GM21737 (cell line): Measurements from ENCODE around the gene KCNK6.

Experiments
- ATAC-seq: cut with Tn5 transposase; IDR thresholded peaks from one replicate; pipeline ENCODE4 v1.9.1; 2021; ENCODE audit warnings: mild to moderate bottlenecking, moderate library complexity; ENCODE audit not compliant: unreplicated experiment

KCNK6 gene

DNA sequence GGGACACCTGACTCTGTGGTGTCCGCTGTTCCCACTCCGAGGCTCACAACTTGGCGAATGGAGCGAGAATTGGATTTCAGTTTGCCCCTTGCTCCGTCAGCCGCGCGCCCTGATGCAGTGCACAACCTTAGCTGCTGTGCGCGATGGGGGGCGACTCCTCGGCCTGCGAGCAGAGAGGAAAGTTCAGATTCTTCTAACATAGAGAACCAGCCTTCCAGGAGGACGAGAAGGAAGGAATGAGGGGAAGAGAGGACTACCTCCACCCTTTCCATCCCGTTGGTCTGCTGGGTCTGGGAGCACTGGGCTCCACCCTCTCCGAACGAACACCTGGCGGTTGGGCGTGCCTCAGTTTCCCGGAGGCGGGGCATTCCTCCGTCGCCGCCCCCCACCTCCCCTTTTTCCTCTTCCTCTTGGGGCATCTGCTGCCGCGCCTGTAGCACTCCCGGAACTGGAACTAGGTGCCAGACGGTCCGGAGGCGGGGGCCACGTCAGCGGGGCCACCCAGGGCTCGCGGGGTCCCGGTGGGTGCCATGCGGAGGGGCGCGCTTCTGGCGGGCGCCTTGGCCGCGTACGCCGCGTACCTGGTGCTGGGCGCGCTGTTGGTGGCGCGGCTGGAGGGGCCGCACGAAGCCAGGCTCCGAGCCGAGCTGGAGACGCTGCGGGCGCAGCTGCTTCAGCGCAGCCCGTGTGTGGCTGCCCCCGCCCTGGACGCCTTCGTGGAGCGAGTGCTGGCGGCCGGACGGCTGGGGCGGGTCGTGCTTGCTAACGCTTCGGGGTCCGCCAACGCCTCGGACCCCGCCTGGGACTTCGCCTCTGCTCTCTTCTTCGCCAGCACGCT, at the start of gene KCNK6:
Gene KCNK6 (plus strand): TSS at position 425 of the 838 bp plus-strand sequence. CDS start 106 bp downstream, at position 531.
- ATAC-seq: no peak

DNA sequence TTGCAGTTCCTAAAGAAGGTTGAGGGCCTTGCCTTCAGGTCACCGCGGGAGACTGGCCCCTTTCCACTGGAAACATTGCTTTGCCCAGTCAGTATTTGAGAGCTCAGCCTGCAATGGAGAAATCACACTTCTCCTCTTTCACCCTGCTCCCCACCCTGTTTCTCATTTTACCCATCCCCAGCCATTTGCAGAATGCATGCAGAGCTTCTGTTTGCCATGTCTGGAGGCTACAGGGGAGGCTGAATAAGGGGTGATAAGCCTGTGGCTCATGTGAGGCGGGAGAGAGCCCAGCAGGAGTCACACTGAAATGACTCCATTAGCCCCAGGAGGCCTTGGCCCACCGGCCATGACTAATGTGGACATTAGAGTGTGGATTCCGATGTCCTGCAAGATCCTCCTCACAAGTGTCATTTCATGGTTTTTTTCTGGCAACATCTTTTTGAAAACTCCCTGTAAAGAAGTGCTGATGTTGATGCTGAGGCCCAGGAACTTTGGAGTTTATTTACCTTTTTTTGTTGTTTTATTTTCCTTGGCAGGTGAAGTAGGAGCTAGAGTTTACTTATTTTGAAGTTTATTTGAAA, 49.0 kb upstream of the KCNK6 start:
- no peak for ATAC-seq

DNA sequence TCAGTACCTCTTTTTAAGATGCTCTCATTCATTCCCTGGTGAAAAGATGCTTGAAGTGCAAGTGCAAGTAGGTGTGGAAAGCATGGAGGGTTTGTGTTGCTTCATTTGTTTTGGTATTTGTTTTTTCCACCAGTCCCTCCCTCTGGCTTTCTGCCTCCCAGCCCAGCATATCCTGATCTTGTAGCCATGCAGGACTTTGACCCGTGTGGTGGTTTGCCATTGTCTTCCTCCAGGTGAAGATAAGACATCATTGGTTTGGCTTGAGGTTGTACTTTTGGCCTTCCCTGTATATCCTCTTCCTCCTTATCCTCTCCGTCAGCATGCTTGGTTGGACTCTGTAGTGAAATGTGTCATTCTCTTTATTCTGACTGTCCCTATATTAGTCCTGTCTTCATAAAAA, 46.1 kb upstream of the KCNK6 start:
- ATAC-seq: no peak

DNA sequence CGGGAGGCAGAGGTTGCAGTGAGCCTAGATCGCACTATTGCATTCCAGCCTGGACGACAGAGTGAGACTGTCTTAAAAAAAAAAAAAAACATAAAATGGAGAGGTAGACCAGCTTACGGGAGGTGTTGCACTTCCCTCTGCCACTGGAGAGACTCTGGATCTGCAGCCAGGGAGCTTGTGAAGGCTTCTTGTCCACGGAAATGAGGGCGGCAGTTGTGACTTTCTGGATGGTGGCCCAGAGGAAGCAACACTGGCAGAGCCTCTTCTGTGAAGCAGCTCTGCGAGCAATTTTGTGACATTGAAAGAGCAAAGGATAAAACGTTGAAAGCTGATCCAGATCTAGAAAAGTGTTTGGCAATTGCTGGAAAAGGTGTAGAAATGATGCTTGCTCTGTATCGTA, 44.9 kb upstream of the KCNK6 start:
- ATAC-seq: no peak

DNA sequence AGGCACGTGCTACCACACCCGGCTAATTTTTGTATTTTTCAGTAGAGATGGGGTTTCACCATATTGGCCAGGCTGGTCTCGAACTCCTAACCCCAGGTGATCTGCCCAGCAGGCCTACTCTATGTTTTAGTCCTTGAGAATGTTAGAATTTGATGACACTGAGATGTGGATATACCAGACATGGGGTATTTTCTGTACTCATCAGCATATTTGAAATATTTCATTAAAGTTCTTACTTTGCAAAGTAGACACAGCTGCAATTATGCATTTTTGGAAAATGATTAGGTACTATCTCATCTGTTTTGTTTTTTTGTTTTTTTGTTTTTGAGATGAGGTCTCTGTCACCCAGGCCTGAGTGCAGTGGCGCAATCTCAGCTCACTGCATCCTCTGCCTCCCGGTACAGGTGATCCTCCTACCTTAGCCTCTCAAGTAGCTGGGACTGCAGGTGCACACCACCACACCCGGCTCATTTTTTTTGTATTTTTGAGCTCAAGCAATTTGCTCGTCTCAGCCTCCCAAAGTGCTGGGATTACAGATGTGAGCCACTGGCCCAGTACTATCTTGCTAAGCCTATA, 42.6 kb upstream of the KCNK6 start:
- no peak for ATAC-seq

DNA sequence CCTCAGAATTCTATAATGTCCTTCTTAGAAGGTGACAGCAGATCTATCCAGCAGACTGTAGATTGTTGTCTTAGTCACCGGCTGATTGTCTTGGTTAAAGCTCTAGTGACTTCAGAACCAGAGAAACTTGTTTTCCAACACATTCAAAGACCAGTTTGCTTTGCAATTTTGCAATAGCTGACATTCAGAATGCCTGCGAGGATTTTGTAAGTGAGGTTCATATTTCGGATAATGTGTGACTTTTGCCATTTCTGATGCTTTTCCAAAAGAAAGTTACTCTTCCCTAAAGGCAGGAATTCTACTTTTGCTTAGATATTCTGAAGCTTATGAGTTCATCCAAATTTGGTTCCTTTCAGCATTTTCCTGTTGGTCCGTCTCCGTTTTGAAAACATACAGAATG, 42.1 kb upstream of the KCNK6 start:
- ATAC-seq: no peak

DNA sequence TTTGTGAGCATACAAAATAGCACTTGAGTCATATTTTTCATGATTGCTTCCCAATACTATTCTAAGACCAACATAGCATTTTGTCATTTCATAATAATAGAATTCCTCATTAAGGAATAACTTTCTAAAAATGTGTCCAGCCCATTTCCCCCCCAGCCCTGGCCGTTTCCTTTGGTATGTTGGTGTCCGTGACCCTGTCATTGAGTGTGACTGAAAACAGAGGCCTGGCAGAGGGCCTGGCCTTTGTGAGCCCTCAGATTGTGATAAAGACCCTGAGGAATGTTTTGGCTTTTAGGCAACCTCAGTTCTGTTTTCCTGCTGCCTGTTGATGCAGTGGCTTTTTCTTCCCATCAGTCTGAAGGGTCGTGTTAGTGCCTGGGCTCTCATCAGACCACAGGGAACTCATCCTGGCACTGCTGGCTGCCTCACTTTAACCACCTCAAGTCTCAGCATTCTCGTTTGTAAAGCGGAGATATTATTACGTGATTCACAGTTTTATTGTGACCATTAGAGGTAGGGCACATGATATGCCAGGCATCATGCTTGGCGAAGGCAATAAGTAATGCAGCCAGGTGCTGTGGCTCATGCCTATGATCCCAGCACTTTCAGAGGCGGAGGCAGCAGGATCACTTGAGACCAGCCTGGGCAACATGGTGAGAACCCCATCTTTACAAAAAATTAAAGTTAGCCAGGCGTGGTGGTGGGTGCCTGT, 41.5 kb upstream of the KCNK6 start:
- ATAC-seq: no peak

DNA sequence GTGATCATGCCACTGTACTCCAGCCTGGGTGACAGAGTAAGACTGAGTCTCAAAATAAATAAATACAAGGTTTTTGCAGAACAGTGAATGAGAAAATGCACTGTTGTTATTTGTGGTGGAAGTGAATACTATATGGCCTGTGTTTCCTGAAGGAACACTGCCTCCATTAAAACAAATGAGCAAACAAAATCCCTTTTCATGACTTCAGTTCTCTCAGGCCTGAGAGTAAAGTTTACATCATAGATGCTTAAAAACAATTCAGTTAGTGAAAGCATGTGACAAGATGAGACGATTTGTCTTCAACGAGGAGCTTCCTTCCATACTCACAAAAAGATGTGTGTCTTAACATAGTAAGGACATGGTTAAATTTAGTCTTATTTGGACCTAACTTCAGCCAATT, 40.9 kb upstream of the KCNK6 start:
- no peak for ATAC-seq

DNA sequence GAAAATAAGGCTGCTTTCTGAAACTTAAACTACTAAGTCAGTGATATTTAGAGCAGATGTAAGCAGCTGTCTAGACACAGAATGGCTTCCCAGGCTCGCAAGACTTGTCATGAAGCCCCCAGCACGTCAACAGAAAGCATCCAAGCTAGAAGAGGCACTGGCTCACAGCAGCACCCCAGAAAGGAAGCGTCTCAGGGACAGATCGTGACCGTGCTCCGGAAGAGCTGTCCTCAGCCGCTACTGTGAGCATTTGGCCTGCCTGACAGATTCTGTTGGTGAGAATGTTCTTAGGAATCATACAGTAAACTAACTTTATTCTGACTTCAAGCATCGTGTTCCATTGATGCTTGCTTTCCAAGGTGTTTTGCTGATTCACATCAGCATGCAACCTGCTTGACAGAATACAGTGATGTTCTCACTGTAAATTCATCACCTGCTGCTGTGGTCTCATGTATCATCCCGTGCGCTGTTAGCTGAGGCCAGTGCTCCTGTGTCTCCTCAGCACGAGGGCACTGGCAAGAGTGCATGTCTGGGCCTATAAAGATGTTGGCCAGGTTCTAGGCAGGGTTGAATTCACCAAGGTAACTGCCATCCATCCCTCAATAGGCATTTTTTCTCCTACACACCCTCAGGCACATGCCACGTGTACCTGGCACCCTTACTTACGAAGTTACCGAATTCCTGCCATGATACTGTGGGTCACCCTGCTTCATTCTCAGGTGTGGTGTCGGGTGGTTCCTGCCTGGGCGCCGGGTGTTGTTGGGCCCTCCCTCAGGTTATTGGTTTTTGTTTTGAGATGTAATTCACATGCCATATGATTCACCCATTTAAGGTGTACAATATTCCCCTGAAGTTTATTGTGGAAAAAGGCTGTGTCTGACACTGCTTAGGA, 39.4 kb upstream of the KCNK6 start:
- no peak for ATAC-seq

DNA sequence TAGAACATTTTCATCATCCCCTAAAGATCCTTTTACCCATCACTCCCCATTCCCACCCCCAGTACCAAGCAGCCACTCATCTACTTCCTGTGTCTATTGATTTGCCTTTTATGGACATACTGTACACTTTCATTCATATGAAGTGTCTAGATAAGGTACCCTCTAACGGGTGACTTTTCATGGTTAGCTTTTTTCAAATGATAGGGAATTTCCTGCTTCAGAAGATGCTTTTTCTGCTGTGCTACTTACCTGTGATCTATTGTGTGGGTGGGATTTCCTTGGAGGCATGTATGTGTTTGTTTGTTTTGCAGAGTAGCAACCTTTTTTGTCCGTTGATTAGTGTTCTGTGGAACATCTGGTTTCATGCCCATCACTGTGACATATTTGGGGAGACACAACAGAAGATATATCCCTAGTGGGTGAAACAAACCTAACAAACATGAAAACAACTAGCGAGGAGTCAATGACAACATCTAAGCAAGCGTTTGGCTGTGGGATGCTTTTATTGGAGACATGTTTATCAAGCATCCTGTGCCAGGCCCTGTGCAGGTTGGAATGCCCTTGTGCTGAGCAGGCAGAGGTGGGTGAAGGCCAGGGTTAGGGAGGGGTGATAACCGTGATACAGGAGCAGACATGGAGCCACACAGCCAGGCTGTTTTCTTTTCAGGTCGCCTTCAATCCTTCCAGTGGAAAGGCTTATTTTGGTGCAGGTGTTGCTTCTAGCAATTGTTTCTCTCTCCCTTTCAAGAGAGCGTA, 37.7 kb upstream of the KCNK6 start:
- no peak for ATAC-seq

DNA sequence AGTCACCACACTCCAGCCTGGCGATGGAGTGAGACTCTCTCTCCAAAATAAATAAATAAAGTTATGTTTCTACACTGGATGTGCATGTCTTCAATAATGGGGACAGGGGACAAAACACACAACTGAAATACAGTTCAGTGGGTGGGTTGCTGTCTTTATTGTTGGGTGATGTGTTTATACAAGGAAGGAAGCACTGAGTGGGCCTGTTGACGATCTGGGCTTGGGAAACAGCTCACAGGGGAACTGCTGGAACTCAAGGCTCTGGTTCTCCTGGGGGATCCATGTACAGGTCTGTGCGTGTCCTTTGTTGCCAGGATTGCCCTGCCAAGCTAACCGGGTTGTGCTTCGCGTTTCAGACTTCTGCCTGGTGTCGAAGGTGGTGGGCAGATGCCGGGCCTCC, 36.4 kb upstream of the KCNK6 start:
- ATAC-seq: no peak

DNA sequence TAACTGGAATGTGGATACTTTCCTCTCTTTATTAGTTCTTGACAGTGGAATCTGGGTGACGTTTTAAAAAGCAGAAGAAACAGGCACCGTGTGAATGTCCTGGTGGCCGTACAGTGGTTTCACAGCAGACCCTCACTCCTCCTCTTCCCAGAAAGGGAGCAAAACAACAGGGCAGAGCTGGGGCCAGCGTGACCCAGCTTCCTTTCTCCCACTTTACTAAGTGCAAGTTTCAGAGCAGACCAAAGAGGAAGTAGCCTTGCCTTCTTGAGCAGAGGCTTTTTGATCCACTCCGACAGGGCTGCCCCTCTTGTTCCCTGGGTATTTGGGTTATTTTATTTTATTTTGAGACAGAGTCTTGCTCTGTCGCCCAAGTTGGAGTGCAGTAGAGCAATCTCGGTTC, 35.2 kb upstream of the KCNK6 start:
- no peak for ATAC-seq

DNA sequence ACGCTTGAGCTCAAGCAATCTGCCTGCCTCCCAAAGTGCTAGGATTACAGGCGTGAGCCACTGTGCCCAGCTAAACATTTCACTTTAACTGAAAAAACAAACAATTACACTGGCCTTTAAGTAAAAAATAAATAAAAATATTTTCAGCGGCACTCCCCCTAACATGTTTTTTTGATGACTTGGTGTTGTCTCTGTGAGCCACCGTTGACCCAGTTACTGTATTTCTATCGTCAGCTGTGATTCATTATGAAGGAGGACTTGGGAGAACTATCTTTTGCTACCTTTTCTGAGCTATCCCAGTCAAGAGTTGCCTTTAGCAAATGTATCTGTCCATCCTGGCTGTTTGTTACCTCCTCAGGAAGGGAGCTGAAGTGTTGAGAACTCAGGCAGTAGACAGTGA, 34.1 kb upstream of the KCNK6 start:
- no peak for ATAC-seq

DNA sequence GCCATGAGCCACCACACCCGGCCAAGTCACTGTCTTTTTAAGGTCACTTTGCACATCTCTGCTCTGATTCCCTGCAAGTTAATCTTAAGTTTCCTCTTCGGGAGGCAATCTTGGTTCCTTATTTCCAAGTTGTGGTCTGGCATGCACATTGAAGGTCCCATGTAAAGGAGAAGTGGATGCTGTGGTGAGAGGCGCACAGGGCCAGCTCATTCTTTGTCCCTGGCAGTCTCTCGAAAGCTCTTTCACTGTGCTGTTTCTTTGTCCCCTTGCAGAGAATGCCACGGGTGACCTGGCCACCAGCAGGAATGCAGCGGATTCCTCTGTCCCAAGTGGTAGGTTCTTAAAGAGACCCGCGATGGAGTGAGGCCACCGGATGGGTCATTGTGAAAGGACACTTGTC, 32.0 kb upstream of the KCNK6 start:
- no peak for ATAC-seq

DNA sequence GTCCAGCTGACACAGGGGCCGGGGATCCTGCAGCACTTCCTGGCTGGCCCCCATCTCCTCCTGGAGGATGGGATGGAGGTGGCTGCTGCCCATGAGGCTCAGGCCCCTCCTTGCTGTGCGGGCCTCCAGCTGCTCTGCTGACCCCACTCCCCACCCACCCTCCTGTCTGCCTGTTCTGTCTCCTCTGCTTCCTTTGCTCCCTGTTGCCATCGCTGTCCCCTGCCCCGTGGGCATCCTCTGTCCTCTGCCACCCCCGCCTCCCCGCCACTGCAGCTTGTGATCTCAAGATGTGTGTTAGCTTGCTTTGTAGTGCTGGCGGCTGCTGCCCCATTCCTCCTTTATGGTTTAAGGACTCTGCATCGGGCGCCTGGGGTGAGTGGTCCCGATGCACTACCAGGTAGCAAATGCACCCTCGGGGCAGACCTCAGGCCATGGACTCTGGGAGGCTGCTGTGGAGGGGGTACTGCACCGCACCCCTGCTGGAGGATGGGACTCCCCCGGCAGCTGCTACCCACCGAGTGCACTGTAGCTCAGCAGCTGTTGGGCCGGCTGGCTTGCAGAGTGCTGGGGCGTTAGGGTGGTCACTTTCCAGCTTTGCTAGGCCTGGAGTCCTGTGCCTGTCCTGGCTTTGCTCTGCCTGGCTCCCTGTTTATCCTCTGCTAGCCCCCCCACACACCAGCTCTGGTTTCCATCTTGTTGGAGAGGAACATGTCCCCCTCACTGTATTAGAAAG, 31.4 kb upstream of the KCNK6 start:
- ATAC-seq: no peak

DNA sequence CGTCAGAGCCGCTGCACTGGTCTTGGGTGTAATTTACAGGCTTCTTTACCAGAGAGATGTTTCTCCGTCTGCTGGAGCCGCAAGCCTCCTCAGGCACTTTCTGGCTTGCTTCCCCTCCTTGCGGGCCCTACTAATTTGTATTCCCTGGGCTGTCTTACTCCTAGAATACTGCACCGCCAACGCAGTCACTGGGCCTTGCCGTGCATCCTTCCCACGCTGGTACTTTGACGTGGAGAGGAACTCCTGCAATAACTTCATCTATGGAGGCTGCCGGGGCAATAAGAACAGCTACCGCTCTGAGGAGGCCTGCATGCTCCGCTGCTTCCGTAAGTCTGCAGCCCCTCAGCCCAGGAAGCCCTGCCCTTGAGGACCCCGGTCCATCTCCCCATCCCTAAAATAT, 29.7 kb upstream of the KCNK6 start:
- ATAC-seq: no peak

DNA sequence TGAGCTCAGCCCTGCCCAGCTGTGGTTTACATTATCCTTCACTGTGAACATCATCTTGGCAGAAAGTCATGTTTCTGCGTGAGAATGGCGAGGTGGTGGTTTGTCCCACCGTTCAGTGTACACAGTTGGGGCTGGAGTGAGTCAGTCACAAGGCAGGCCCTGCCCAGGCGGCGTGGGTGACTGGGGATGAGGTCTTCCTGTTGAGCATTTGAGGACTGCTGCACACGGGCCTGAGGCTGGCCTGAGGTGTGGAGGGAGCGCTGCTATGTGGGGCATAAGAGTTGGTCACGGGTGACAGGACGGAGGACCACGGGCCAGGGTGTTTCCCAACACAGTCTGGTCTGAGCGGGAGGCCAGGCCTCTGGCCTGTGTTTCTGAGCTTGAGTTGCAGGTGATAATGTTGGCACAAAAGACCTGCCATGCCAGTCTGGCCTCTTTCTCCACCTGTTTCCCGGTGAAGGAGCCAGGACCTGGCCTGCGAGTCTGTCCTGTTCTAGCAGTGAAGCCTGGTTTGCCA, 29.0 kb upstream of the KCNK6 start:
- ATAC-seq: no peak

DNA sequence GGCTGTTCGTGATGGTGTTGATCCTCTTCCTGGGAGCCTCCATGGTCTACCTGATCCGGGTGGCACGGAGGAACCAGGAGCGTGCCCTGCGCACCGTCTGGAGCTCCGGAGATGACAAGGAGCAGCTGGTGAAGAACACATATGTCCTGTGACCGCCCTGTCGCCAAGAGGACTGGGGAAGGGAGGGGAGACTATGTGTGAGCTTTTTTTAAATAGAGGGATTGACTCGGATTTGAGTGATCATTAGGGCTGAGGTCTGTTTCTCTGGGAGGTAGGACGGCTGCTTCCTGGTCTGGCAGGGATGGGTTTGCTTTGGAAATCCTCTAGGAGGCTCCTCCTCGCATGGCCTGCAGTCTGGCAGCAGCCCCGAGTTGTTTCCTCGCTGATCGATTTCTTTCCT, 27.8 kb upstream of the KCNK6 start:
- ATAC-seq: no peak

DNA sequence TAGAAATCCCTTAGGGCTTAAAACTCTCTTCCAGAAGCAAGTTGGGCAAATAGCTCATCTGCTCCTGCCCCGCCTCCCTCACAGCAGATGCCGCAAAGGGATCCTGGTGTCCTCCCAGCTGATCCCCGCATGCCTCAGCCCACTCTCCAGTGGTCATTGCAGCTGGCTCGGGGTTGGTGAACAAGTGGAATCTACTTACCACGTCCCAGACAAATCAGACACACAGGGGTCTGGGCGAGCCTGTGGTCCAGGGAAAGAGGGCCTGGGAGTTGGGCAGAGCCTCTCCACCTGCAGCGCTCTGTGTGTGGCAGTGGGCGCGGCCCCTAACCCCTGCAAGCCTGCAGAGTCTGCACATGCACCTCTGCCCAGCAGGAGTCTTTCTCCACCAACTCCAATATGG, 26.4 kb upstream of the KCNK6 start:
- no peak for ATAC-seq
